Smooth muscle cell of the brain vasculature (primary cell): ENCODE measurements around the gene LSM14B.
A peak's percentile ranks its signal among the peaks of the same experiment; 100 is the strongest.
"Not testable (repeated sequence)": the region's sequence is repeated elsewhere in the genome, so short reads cannot be mapped to it uniquely, and the experiment has no call there.

Experiments used
- DNase-seq: peaks from one replicate; pipeline ENCODE4 v3.0.0-alpha.2; 2012; ENCODE audit warnings: low read depth, low spot score

LSM14B gene

DNA sequence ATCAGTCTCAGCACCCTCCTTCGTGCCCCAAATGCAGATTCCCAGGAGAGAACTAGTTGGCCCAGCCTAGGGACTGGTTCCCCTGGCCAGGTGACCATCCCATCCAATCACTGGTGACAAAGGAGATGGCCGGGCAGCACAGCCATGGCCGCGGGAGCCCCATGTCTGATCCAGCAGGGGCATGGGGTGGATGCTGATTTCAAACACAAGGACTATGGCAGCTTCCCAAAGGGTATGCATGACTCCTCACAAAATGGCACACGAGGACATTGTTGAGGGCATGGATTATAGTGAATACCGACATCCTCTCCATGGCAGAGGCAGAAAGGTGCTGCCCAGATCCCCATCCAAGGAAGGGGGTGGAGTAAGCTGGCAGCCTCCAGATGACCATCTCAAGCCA, 9.9 kb upstream of the LSM14B start:
- no peak for DNase-seq

GRCh38 chr20:62114894-62115293, 7.4 kb upstream of the LSM14B start:
- DNase-seq: no peak

DNA sequence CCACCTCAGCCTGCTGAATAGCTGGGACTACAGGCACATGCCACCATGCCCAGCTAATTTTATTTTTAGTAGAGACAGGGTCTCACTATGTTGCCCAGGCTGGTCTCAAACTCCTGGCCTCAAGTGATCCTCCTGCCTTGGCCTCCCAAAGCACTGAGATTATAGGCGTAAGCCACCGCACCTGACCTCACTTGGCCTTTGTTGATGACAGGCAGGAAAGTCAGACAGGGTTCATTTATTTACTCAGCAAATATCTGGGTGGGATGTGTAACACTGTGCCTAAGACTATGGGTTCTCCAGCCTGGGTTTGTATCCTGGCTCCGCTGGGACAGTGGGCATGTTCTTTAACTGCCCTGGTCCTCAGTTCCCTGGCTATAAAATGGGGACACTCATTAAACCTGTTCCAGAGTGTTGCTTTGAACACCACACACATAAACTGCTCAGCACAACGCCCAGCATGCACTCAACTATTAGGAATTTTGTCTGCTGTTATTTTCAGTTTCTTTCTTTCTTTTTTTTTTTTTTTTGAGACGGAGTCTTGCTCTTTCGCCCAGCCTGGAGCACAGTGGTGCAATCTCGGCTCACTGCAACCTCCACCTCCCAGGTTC, 6.4 kb upstream of the LSM14B start:
- DNase-seq: not testable (repeated sequence)

GRCh38 chr20:62116558-62117361, 5.5 kb upstream of the LSM14B start:
- no peak for DNase-seq

GRCh38 chr20:62117362-62117646, 5.0 kb upstream of the LSM14B start:
- DNase-seq: no peak

- no peak for DNase-seq
Observed at GRCh38 chr20:62117658-62118057, 4.6 kb upstream of the LSM14B start.

GRCh38 chr20:62118113-62119043, 3.9 kb upstream of the LSM14B start:
- no peak for DNase-seq

- DNase-seq: no peak
Observed at GRCh38 chr20:62119115-62119514, 3.2 kb upstream of the LSM14B start.

DNA sequence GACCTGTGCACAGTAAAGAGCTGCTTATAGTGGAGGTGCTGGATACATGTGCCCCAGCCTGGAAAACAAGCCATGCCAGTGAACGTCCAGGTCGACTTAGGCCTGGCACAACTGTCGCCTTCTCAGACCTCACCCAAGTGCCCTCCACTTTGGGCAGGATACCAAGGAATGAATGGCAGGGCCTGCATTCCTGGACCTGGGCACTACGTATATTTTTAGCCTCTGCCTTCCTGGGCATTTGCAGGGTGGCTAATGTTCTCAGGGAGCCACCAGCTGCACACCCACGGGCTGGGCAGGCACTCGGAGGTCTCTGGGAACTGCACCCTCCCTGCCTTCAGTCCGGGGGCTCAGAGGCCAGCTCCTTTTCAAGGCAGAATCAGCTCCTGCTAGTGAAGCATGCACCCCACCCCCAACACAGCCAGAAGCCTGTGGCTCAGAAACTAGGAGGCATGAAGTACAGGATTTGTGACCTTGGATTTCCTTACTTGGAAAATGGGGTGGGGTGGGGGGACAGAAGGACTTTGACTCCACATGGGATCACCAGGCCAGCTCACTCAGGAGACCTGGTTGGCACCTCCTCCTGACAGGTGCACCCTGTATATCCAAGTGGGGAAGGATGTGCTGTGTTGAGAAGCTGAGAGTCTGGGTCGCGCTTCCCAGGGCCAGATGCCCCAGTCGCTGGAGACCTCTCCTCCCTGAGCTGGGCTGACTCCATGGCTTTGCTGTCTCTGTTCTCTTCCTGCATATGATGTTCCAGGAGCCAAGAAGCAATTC, 2.5 kb upstream of the LSM14B start:
- DNase-seq: no peak

GRCh38 chr20:62120365-62120762, 1.9 kb upstream of the LSM14B start:
- DNase-seq: no peak

- DNase-seq: peak; percentile 32
Observed at GRCh38 chr20:62120990-62121775, 1.1 kb upstream of the LSM14B start.

- peak; percentile 40 for DNase-seq
Observed at GRCh38 chr20:62122654-62123449, 577 bp downstream of the LSM14B start.

DNA sequence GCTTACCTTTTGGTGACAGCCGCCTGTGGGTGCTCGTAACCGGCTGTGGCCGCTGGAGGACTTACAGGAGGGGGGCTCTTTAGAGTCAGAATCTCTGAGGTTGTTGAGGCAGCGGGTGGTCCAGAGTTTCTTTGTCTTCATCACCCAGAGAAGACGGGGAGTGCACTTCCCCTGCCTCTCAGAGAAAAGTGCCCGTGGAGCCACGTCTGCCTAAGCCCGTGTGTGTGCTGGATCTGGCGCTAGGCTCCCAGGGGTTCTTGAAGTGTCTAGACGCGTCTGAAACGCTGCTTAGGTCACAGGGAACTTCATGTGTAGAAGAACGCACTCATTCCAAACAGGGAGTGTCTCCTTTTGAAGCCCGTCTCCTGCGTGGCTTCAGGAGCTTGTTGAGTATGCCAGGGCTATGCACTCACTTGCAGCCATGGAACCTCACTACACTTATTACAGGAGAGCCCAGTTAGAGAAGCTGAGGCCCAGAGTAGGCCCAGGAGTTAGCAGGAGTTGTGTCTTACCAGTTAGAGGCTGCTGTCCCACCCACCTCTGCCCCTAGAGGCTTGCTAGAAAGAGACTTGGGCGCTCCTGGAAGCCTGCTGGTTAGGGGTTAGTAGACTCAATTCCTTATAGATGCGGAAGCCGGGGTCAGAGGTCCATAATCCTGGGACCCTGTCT, 1.3 kb downstream of the LSM14B start:
- peak; percentile 23 for DNase-seq

DNA sequence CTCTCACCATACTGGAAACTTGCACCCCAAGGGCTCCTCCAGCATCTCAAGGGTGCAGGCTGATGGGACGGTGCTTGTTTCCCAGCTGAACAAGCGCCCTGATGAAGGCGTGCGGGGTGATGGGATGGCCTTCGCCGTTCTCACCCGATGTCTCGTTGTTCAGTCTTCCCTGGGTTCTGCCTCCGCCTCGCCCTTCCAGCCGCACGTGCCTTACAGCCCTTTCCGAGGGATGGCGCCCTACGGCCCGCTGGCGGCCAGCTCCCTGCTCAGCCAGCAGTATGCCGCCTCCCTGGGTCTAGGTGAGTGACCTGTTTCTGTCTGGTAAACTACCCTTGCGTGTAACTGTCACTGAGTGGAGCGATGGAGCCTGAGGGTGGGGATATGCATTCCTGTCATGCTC, 3.9 kb downstream of the LSM14B start:
- no peak for DNase-seq

- no peak for DNase-seq
Observed at GRCh38 chr20:62127799-62128198, 5.5 kb downstream of the LSM14B start.

- no peak for DNase-seq
Observed at GRCh38 chr20:62128502-62128901, 6.2 kb downstream of the LSM14B start.

- DNase-seq: no peak
Observed at GRCh38 chr20:62129731-62130531, 7.7 kb downstream of the LSM14B start.

DNA sequence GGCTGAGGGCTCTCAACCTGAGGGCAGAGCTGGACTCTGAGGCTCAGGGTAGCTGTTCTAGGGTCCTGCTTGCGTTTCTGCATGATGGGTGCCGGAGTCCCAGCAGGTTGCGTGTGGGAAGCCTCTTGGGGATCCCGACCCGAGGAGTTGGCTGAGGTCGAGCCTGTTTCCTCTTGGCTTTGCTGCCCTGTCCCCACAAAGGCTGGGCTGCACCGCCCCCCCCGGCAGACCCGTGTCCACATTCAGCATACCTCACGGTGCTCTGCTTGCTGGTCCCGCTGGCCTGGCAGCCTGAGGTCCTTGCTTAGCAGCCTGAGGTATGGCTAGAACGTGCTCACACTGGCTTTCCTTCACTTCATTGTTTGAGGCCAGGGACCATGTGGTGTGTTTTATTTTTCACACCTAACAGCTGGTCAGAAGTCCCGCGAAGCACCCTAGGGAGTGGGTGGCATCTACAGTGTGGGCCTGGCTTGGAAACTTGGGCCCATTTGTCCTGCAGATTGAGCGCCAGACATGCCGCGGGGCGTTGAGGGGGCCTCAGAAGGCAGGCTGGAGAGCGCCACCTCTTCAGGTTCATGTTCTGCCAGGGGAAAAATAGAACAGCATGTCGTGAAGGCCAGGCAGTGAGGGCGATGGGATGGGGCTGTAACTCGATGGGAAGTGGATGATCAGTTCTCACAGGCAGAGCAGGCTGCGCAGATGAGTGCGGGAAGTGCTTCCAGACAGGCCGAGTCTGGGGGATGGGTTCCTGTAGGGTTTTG, 9.5 kb downstream of the LSM14B start:
- DNase-seq: no peak
